CD4-positive, alpha-beta memory T cell (primary cell): ENCODE measurements around the gene ATL2. TPM values are rescaled to one million over a fixed set of nuclear protein-coding genes. Genes with fewer than 3 reads are reported as not detected.
"Not testable (repeated sequence)": the region's sequence is repeated elsewhere in the genome, so short reads cannot be mapped to it uniquely, and the experiment has no call there.

Experiments used
- CTCF ChIA-PET: fragments of 350-600 bp; sonication (Branson Sonifier 250); formaldehyde crosslinking; loops from one replicate; lab custom pipeline; 2021; ENCODE audit warnings: inconsistent platforms; ENCODE audit not compliant: partially characterized antibody; lab: Charles Lee
- POLR2A ChIA-PET: fragments of 350-600 bp; sonication (Branson Sonifier 250); formaldehyde crosslinking; loops from one replicate; lab custom pipeline; 2021; ENCODE audit not compliant: partially characterized antibody; lab: Charles Lee
- DNase-seq, 5 donors: peaks; one replicate each; pipeline versions ENCODE4 v3.0.0 to v3.0.0-alpha.2; 2020 to 2022; ENCODE audit warnings: mixed read lengths in 1 of 5
- H3K27ac ChIP-seq: one replicate; pipeline ENCODE4 v1.7.0; 2013; ENCODE audit warnings: low read depth, low read length
- H3K27me3 ChIP-seq: 2 replicates; pipeline ENCODE4 v1.7.0; 2013; ENCODE audit warnings: mild to moderate bottlenecking, low read length, moderate library complexity; ENCODE audit not compliant: insufficient read depth
- H3K36me3 ChIP-seq: 2 replicates; pipeline ENCODE4 v1.7.0; 2013; ENCODE audit warnings: mild to moderate bottlenecking, low read length, moderate library complexity; ENCODE audit not compliant: insufficient read depth
- H3K4me1 ChIP-seq: 2 replicates; pipeline ENCODE4 v1.7.0; 2013; ENCODE audit warnings: mild to moderate bottlenecking, low read length, moderate library complexity; ENCODE audit not compliant: insufficient read depth
- H3K4me3 ChIP-seq, 2 donors: one replicate each; pipeline ENCODE4 v1.7.0; 2013; ENCODE audit warnings: low read length in 2 of 2, mild to moderate bottlenecking in 1 of 2
- H3K9me3 ChIP-seq, 2 donors: one replicate each; pipeline ENCODE4 v1.7.0; 2013; ENCODE audit warnings: low read length in 2 of 2, control low read depth in 1 of 2; ENCODE audit not compliant: control insufficient read depth in 1 of 2
- H3K27ac Mint-ChIP-seq, 7 donors: one replicate each; pipeline ENCODE4 v1.8.0; 2020 to 2021; ENCODE audit warnings: mixed read lengths in 7 of 7, mild to moderate bottlenecking in 6 of 7, inconsistent platforms in 3 of 7, moderate library complexity in 3 of 7
- H3K27me3 Mint-ChIP-seq, 2 donors: one replicate each; pipeline ENCODE4 v1.8.0; 2020 to 2021; ENCODE audit warnings: mixed read lengths in 2 of 2
- H3K36me3 Mint-ChIP-seq, 2 donors: one replicate each; pipeline ENCODE4 v1.8.0; 2020 to 2021; ENCODE audit warnings: mixed read lengths in 2 of 2, inconsistent platforms in 1 of 2, mild to moderate bottlenecking in 1 of 2
- H3K4me1 Mint-ChIP-seq, 4 donors: one replicate each; pipeline ENCODE4 v1.8.0; 2020 to 2021; ENCODE audit warnings: mixed read lengths in 4 of 4, mild to moderate bottlenecking in 1 of 4
- H3K4me3 Mint-ChIP-seq, 8 donors: one replicate each; pipeline ENCODE4 v1.8.0; 2020 to 2021; ENCODE audit warnings: mixed read lengths in 8 of 8, mild to moderate bottlenecking in 7 of 8, moderate library complexity in 6 of 8, inconsistent platforms in 3 of 8
- H3K9me3 Mint-ChIP-seq, 8 donors: one replicate each; pipeline ENCODE4 v1.8.0; 2020 to 2021; ENCODE audit warnings: mixed read lengths in 8 of 8, mild to moderate bottlenecking in 5 of 8, inconsistent platforms in 3 of 8, moderate library complexity in 1 of 8
- intact Hi-C: fragments of 100-400 bp; cut with micrococcal nuclease; formaldehyde crosslinking; loops from one replicate; pipeline ENCODE4 v1.15.1; 2023
- polyA plus RNA-seq, 2 donors: library from polyadenylated mRNA; unstranded; fragments of 300-500 nt; fragmentation: Illumina TruSeq; gene quantifications; one replicate each; pipeline ENCODE4 v1.2.3, GENCODE V29; 2021
- total RNA-seq, 2 experiments: library from RNA; stranded (reverse); gene quantifications; one replicate each; pipeline ENCODE4 v1.2.3, GENCODE V29; 2021

ATL2 gene
- total and polyA plus RNA-seq, 4 experiments from 2014 or later: 13.2 to 64.3 (median 36.6) TPM

DNA sequence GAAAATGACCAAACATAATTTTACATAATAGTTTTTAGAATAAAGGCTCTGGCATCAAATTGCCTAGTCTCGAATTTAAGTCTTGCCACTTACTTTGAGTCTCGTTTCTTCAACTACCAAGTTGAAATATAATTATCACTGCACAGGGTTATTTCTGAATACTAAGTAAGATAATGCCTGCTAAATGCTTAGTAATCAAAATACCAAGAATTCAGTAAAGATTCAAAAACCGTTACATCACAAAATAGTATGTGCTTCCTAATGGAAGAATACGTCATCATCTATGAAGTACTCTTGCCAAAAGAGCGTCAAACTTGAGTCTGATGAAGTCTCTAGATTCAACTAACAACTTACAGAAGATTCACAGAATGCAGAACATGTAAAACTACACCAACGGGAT, 40.5 kb downstream of the ATL2 start:
- Histone ChIP-seq H3K27me3 (no peaks in the 10 kb centered on the region), H3K36me3 (peaks cover 11% of the 10 kb centered on the region), H3K4me1 (no peaks in the 10 kb centered on the region), H3K4me3 (no peak overlapping the region), H3K9me3 (no peaks in the 10 kb centered on the region), H3K27ac (no peak overlapping the region)
- Mint-ChIP-seq H3K27me3 (no peaks in the 10 kb centered on the region), H3K9me3 (no peaks in the 10 kb centered on the region), H3K4me1 (peaks cover 0 to 3% (median 0%) of the 10 kb centered on the region in 4 donors), H3K27ac (no peak overlapping the region), H3K4me3 (no peak overlapping the region), H3K36me3 (peaks cover 38 to 42% of the 10 kb centered on the region in 2 donors)
- DNase-seq: no peak
- ChIA-PET CTCF (no interaction called here), POLR2A (no interaction called here)
- intact Hi-C loops: no loop called here

- intact Hi-C loops: no loop called here
- Mint-ChIP-seq H3K36me3 (peaks cover 35 to 39% of the 10 kb centered on the region in 2 donors), H3K4me1 (peaks cover 7 to 26% (median 14%) of the 10 kb centered on the region in 4 donors), H3K27ac (no peak overlapping the region), H3K27me3 (no peaks in the 10 kb centered on the region), H3K9me3 (peaks cover 0 to 24% (median 12%) of the 10 kb centered on the region in 8 donors), H3K4me3 (no peak overlapping the region)
- ChIA-PET CTCF (no interaction called here), POLR2A (no interaction called here)
- Histone ChIP-seq H3K4me3 (no peak overlapping the region), H3K36me3 (peaks cover 6% of the 10 kb centered on the region), H3K27ac (no peak overlapping the region), H3K4me1 (no peaks in the 10 kb centered on the region), H3K27me3 (no peaks in the 10 kb centered on the region), H3K9me3 (no peaks in the 10 kb centered on the region)
- no peak for DNase-seq
Measured at GRCh38 chr2:38330754-38331153, 46.3 kb downstream of the ATL2 start.

DNA sequence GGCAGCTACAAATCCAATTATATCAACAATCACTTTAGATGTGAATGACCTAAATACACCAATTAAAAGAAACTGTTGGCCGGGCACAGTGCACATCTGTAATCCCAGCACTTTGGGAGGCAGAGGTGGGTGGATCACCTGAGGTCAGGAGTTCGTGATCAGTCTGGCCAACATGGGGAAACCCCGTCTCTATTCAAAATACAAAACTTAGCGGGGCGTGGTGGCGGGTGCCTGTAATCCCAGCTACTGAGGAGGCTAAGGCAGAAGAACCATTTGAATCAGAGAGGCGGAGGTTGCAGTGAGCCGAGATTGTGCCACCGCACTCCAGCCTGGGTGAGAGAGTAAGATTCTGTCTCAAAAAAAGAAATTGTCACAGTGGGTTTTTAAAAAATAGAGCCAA, 49.5 kb downstream of the ATL2 start:
- Mint-ChIP-seq H3K4me3 (peak overlapping the region in 1 of 8 donors; percentile 31), H3K27ac (no peak overlapping the region), H3K4me1 (peaks cover 15 to 40% (median 24%) of the 10 kb centered on the region in 4 donors), H3K36me3 (peaks cover 35 to 37% of the 10 kb centered on the region in 2 donors), H3K9me3 (peaks cover 0 to 24% (median 12%) of the 10 kb centered on the region in 8 donors), H3K27me3 (no peaks in the 10 kb centered on the region)
- Histone ChIP-seq H3K4me3 (no peak overlapping the region), H3K36me3 (peaks cover under 1% of the 10 kb centered on the region), H3K9me3 (no peaks in the 10 kb centered on the region), H3K27ac (no peak overlapping the region), H3K4me1 (no peaks in the 10 kb centered on the region), H3K27me3 (no peaks in the 10 kb centered on the region)
- ChIA-PET POLR2A (interaction anchor here (1.3 kb wide), 1 partner anchor 48 kb away, joined by 3 read pairs; no protein-coding TSS in a partner anchor), CTCF (interaction anchor here (0.8 to 4.2 kb wide), 2 partner anchors 11 to 49 kb away, joined by 3 to 22 read pairs; no protein-coding TSS in a partner anchor)
- intact Hi-C loops: no loop called here
- no peak for DNase-seq

GRCh38 chr2:38323623-38324022, 53.5 kb downstream of the ATL2 start:
- H3K9me3 Mint-ChIP-seq: peaks cover 0 to 7% (median 1%) of the 10 kb centered on the region in 8 donors
- H3K36me3 Mint-ChIP-seq: peaks cover 19 to 23% of the 10 kb centered on the region in 2 donors
- ChIA-PET CTCF (interaction anchor here (1.5 kb wide), 1 partner anchor 185 kb away, joined by 10 read pairs; no protein-coding TSS in a partner anchor), POLR2A (no interaction called here)
- intact Hi-C loops: no loop called here
- no peak for DNase-seq
- H3K27ac Mint-ChIP-seq: peak overlapping the region in 1 of 7 donors; percentile 32
- H3K4me3 Mint-ChIP-seq: no peak overlapping the region
- peaks cover 14 to 37% (median 22%) of the 10 kb centered on the region in 4 donors for H3K4me1 Mint-ChIP-seq
- no peaks in the 10 kb centered on the region for H3K9me3 ChIP-seq
- no peak overlapping the region for H3K27ac ChIP-seq
- no peak overlapping the region for H3K4me3 ChIP-seq
- H3K36me3 ChIP-seq: no peaks in the 10 kb centered on the region
- H3K27me3 Mint-ChIP-seq: no peaks in the 10 kb centered on the region
- no peaks in the 10 kb centered on the region for H3K4me1 ChIP-seq
- H3K27me3 ChIP-seq: no peaks in the 10 kb centered on the region

DNA sequence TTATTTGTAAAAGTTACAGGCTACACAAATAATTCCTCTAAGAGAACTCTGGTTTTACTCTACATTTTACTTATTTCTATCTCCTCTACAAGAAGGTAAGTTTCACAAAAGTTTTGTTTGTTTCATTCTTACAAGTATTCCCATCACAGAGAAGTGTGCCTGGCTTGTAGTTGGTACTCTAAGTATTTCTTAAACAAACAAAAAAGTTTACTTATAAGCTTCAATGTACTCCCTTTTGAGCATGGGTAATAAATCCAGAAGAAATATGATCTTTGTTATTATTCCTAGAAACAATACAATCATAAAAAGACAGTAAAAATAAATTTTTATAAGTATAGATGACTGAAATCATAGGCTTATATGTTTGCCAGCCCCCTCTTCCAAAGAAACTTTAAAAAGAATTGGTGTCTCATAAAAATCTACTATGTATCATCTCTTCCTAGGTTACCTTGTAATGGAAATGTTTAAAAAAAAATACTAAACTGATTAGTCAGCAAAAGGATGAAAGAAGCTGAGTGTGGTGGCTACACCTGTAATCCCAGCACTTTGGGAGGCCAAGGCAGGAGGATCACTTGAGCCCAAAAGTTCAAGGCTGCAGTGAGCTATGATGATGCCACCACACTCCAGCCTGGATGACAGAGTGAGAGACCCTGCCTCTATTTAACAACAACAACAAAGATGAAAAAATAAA, 54.7 kb downstream of the ATL2 start:
- POLR2A ChIA-PET: no interaction called here
- H3K4me3 Mint-ChIP-seq: no peak overlapping the region
- intact Hi-C loops: no loop called here
- no peaks in the 10 kb centered on the region for H3K9me3 Mint-ChIP-seq
- CTCF ChIA-PET: interaction anchor here (0.6 to 1.5 kb wide), 3 partner anchors 29 to 186 kb away, joined by 4 to 10 read pairs (median 4); no protein-coding TSS in a partner anchor
- Histone ChIP-seq H3K27me3 (no peaks in the 10 kb centered on the region), H3K4me1 (no peaks in the 10 kb centered on the region), H3K36me3 (no peaks in the 10 kb centered on the region), H3K4me3 (no peak overlapping the region), H3K9me3 (no peaks in the 10 kb centered on the region), H3K27ac (no peak overlapping the region)
- DNase-seq: no peak
- H3K4me1 Mint-ChIP-seq: peaks cover 10 to 29% (median 22%) of the 10 kb centered on the region in 4 donors
- H3K36me3 Mint-ChIP-seq: peaks cover 17 to 23% of the 10 kb centered on the region in 2 donors
- peak overlapping the region in 2 of 7 donors; percentile 19 to 39 for H3K27ac Mint-ChIP-seq
- H3K27me3 Mint-ChIP-seq: no peaks in the 10 kb centered on the region

- peaks cover 7 to 37% of the 10 kb centered on the region in 2 donors for H3K36me3 Mint-ChIP-seq
- H3K4me1 ChIP-seq, H3K27ac Mint-ChIP-seq, H3K4me1 Mint-ChIP-seq, H3K4me3 Mint-ChIP-seq, H3K27me3 Mint-ChIP-seq, POLR2A ChIA-PET, H3K4me3 ChIP-seq, DNase-seq, H3K27ac ChIP-seq, H3K9me3 Mint-ChIP-seq, H3K9me3 ChIP-seq, H3K27me3 ChIP-seq, H3K36me3 ChIP-seq: not testable (repeated sequence)
- intact Hi-C loops: loop anchor here (5.0 kb wide), 2 partner anchors 58 to 423 kb away; partner anchors contain the start of gene ATL2
- CTCF ChIA-PET: interaction anchor here (0.8 to 8.2 kb wide), 5 partner anchors 56 to 194 kb away, joined by 3 to 242 read pairs (median 4); no protein-coding TSS in a partner anchor
Measured at GRCh38 chr2:38319240-38319639, 57.8 kb downstream of the ATL2 start.

- H3K27me3 ChIP-seq: no peaks in the 10 kb centered on the region
- H3K9me3 ChIP-seq: no peaks in the 10 kb centered on the region
- intact Hi-C loops: loop anchor here (5.0 kb wide), 2 partner anchors 60 to 425 kb away; partner anchors contain the start of gene ATL2
- H3K27ac Mint-ChIP-seq: no peak overlapping the region
- ChIA-PET POLR2A (interaction anchor here (1.6 kb wide), 1 partner anchor 59 kb away, joined by 5 read pairs; no protein-coding TSS in a partner anchor), CTCF (interaction anchor here (0.7 to 8.2 kb wide), 7 partner anchors 9 to 223 kb away, joined by 4 to 242 read pairs (median 22); partner anchors contain the start of gene ATL2)
- no peak overlapping the region for H3K4me3 ChIP-seq
- H3K4me3 Mint-ChIP-seq: no peak overlapping the region
- H3K36me3 ChIP-seq: peaks cover 13% of the 10 kb centered on the region
- H3K4me1 ChIP-seq: no peaks in the 10 kb centered on the region
- H3K4me1 Mint-ChIP-seq: no peaks in the 10 kb centered on the region
- no peak for DNase-seq
- H3K27me3 Mint-ChIP-seq: no peaks in the 10 kb centered on the region
- no peaks in the 10 kb centered on the region for H3K9me3 Mint-ChIP-seq
- peaks cover 15 to 47% of the 10 kb centered on the region in 2 donors for H3K36me3 Mint-ChIP-seq
- H3K27ac ChIP-seq: no peak overlapping the region
Measured at GRCh38 chr2:38317725-38318124, 59.3 kb downstream of the ATL2 start.
